Stimulated activated memory B cell treated with anti-CD40 and anti-IgM and Interleukin-4, amounts not matched to agents 10 μg/mL and 1 μg/mL and 100 μg/mL, for 72 hours (primary cell): ENCODE results near the gene EGLN3.

Source experiments
- ATAC-seq: fragments of 150-1000 bp; cut with Tn5 transposase; 2 replicates; pipeline ENCODE4 v1.10.0; 2021
- H3K27ac Mint-ChIP-seq: one replicate; pipeline ENCODE4 v1.8.0; 2022; ENCODE audit warnings: mild to moderate bottlenecking, mixed read lengths
- H3K27me3 Mint-ChIP-seq: one replicate; pipeline ENCODE4 v1.8.0; 2022; ENCODE audit warnings: mixed read lengths
- H3K36me3 Mint-ChIP-seq: one replicate; pipeline ENCODE4 v1.8.0; 2022; ENCODE audit warnings: mixed read lengths
- H3K4me1 Mint-ChIP-seq: one replicate; pipeline ENCODE4 v1.8.0; 2022; ENCODE audit warnings: mixed read lengths
- H3K4me3 Mint-ChIP-seq: one replicate; pipeline ENCODE4 v1.8.0; 2022; ENCODE audit warnings: mild to moderate bottlenecking, moderate library complexity, mixed read lengths
- H3K9me3 Mint-ChIP-seq: one replicate; pipeline ENCODE4 v1.8.0; 2022; ENCODE audit warnings: mixed read lengths

EGLN3 gene

DNA sequence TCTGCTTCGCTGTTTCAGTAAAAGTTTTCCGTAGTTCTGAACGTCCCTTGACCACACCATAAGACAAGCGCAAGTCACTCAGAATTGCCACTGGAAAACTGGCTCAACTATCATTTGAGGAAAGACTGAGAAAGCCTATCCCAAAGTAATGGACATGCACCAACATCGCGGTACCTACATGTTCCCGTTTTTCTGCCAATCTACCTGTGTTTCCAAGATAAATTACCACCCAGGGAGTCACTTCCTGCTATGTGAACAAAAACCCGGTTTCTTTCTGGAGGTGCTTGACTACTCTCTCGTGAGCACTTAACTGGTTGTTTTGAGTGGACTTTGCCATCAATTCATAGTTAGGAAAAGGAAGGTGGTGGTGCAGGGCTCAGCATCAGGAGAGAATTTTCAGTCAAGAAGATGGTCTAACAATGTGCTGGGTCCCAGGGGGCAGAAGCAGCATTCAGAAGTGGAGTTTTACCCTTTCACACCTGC, 1.4 kb downstream of the EGLN3 start:
- Mint-ChIP-seq H3K27me3 (peaks cover 48% of the 10 kb centered on the region), H3K4me3 (no peak overlapping the region), H3K9me3 (peaks cover 3% of the 10 kb centered on the region), H3K4me1 (no peaks in the 10 kb centered on the region), H3K36me3 (no peaks in the 10 kb centered on the region), H3K27ac (no peak overlapping the region)
- ATAC-seq: no peak

DNA sequence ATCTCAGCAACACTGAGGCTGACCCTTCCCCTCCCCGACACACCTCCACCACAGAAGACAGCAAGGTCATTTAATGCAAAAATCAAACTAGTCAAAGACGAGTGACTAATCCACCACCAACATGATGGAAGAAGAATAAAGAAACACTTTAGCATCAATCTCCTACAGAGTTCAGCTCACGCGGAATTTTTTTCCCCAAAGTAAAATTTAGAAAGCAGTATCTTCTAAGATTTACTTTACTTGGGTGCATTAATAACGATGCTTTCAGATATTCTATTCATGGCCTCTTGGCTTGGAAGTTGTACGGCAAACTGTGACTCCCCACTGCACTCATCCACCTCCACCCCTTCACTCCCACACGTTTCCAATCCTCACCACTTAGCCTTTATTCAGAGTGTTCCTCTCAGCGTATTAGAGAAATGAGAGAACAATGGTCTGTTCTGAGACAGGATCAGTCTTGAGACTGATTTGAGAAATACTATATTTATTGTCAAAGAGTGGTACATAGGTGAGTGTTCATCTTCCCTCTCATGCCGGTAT, 1.9 kb downstream of the EGLN3 start:
- H3K4me1 Mint-ChIP-seq: no peaks in the 10 kb centered on the region
- peaks cover 48% of the 10 kb centered on the region for H3K27me3 Mint-ChIP-seq
- ATAC-seq: no peak
- H3K27ac Mint-ChIP-seq: no peak overlapping the region
- no peak overlapping the region for H3K4me3 Mint-ChIP-seq
- no peaks in the 10 kb centered on the region for H3K36me3 Mint-ChIP-seq
- H3K9me3 Mint-ChIP-seq: peaks cover 3% of the 10 kb centered on the region

DNA sequence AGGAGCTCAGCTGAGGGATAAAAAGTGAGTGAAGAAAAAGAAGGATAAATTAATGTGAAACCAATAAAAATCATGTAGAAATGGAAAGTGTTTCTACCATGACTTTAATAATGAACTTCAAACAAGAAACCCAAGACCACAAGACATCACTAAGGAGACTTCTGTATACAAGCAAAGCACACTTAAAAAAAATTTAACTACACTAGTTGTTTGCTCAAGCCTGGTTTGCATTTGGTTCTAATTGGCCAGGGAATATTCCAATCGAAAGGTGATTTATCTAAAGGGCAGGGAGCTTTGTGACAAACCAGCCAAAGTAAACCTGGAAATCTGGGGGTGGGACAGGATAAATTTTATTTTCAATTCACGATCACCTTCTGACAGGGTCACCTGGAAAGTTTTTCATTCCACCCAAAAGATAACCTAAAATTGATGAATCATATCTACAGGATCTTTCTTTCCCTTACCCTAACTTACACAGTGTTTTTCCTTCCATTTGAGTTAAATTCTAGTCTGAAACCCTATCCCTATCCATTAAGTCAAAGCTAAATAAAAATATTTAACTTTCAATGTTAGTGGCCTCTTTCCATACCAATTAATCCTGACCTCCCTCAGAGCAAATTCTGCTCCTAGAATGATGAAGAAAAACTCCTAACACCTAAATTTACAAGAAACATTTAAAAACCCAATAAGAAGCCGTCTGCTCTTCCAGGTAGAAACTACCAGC, 2.6 kb downstream of the EGLN3 start:
- ATAC-seq: no peak
- H3K27me3 Mint-ChIP-seq: peaks cover 48% of the 10 kb centered on the region
- H3K4me3 Mint-ChIP-seq: no peak overlapping the region
- no peak overlapping the region for H3K27ac Mint-ChIP-seq
- no peaks in the 10 kb centered on the region for H3K4me1 Mint-ChIP-seq
- no peaks in the 10 kb centered on the region for H3K36me3 Mint-ChIP-seq
- peaks cover 3% of the 10 kb centered on the region for H3K9me3 Mint-ChIP-seq

DNA sequence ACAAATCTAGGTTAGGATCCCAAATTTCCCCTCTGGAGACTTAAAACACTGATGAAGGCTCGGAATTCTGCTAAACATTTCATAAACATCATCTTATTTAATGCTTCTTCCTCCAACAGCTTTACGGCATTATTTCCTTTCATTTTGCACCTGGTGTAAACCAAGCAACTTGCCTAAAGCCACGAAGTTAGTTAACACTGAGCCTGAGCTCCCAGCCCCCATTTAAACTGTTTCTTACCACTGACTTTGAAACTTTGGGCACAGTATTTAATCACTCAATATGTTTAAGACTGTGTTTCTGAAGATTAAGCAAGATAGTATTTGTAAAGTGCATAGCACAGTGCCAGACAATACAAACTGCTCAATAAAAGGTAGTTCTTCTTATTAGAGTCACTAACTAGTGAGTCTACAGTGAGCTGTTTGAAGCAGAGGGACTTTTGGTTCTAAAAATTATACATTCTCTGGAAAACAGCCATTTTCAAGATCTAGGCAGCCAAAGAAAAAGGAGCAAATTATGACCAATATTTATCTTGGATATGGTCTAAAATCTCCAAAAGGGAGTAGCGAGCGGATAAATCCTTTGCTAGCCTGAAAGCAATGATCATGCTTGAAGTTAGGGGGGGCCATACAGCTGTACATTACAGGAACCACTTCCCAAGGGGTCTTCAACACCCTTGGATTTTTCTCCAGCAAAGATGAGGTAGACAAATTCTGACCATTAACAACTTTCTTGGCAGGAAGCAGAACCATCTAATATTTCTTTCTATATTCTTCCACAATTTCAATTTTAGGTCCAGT, 4.0 kb downstream of the EGLN3 start:
- Mint-ChIP-seq H3K4me3 (no peak overlapping the region), H3K27me3 (peaks cover 37% of the 10 kb centered on the region), H3K4me1 (no peaks in the 10 kb centered on the region), H3K36me3 (no peaks in the 10 kb centered on the region), H3K9me3 (peaks cover 3% of the 10 kb centered on the region), H3K27ac (no peak overlapping the region)
- no peak for ATAC-seq

DNA sequence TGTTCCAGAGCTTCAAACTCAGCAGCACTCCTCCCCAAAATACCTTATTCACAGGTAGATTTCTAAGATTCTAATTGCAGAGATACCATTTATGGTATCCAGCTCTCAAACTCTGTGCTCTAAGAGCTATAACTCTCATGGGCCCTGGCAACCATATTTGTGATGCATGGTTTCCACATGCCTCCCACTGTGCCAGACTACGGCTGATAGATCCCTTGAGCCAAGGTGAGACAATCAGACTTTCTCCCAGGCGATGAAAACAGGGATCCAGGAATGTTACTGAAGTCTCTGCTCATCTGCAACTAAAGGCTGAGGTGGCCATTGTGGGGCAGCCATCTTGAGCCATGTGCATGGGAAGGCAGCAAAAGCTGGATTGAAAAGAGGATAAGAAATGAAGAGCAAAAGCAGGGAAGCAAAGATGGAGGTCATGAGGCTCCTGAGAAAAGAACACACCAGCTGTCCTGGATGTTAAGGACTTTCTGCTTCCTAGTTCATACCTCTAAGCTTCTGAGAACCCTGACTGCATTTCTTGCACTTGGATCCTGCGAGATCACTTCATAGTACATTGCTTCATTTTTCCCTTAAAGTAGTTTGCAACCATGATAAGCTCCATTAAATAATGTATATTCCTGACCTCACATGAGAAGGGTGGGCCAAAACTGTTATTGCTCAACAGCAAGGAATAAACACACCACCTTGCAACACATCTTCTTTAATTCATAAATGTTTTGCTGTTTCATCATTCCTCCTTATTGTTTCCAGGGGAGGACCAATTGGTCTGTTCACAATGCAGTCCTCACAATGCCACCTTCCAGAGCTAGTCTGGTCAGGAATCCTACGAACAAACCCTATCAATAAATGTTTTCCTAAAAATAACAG, 5.4 kb downstream of the EGLN3 start:
- Mint-ChIP-seq H3K27me3 (peaks cover 24% of the 10 kb centered on the region), H3K4me1 (no peaks in the 10 kb centered on the region), H3K9me3 (peaks cover 3% of the 10 kb centered on the region), H3K27ac (no peak overlapping the region), H3K36me3 (no peaks in the 10 kb centered on the region), H3K4me3 (no peak overlapping the region)
- no peak for ATAC-seq

DNA sequence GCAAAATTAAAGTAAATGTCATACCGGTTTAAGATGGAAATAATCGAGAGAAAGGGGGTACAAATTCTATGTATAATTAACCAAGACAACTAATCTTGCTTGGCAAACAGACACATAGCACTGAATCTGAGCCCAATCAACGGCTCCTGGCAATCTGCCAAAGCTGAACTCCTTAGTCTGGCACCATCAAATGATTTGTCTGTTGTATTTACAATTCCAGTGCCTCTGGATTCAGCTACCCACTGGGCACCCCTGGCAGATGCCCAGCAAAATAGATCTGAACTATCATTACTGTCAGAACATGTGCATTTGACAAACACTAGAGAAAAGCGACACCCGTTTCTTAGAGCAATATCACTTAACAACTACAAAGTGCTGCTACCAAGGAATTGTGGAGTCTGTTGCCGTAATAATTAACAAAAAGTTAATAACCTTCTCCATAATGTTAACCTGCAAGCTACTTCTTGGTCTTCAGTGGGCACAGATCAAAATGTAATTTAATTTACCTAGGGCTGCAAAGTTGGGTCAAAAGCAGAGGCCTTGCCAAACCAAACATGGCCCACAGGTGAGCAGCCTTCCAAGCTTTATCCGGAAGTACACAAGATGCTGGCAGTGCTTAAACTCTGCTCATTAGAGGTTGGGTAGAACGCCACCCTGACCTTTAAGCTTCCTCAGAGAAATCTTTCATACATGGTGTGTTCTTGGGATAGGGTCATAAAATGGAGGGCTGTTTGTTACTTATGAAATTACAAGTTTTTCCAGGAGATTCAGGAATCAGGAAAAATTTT, 7.6 kb downstream of the EGLN3 start:
- H3K27ac Mint-ChIP-seq: no peak overlapping the region
- H3K4me1 Mint-ChIP-seq: no peaks in the 10 kb centered on the region

DNA sequence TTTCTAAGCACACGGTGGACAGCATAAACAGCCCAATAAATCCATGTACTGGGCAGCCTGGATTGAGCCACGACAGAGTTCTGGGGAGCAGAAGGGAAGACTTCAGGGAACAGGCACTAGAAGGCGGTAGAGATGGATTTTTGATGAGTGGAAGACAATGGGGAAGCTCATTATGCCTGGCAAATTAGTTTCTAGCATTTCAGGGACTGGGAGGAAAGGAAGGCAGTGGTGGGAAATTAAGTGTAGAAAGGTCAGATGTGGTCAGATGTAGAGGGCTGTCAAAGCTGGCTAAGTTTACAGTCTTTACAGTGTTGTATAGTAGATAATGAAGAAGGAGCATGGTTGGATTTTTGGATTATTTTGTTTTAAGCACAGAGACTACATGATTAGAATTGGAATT, 9.2 kb downstream of the EGLN3 start:
- no peak overlapping the region for H3K4me3 Mint-ChIP-seq
- no peak overlapping the region for H3K27ac Mint-ChIP-seq
- H3K4me1 Mint-ChIP-seq: no peaks in the 10 kb centered on the region
- peaks cover 3% of the 10 kb centered on the region for H3K9me3 Mint-ChIP-seq
- H3K27me3 Mint-ChIP-seq: no peaks in the 10 kb centered on the region
- ATAC-seq: no peak
- H3K36me3 Mint-ChIP-seq: no peaks in the 10 kb centered on the region

More for the DNA sequence above, 7.6 kb downstream of the EGLN3 start:
- peaks cover 3% of the 10 kb centered on the region for H3K9me3 Mint-ChIP-seq
- ATAC-seq: no peak
- peaks cover 2% of the 10 kb centered on the region for H3K27me3 Mint-ChIP-seq
- no peaks in the 10 kb centered on the region for H3K36me3 Mint-ChIP-seq
- H3K4me3 Mint-ChIP-seq: no peak overlapping the region

DNA sequence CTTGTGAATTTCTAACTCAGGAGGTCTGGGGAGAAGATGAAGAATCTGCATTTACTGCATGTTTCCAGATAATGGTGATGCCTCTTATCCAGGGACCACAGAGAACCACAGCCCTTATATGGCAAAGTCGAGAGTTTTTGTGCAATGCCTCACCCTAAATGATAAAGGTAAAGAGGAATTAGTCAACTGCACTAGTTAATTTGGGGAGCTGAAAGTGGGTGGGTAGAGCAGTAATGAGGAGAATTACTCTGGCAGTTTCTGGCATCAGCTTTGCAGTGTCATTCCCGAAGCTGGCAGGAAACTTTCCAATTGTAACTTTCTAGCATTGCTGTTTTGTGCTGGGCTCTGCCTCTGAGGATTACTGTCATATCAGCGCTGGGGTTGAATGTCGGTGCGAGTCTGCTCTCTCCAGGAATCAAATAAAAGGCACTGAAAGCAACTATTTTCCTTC, 10.3 kb downstream of the EGLN3 start:
- no peaks in the 10 kb centered on the region for H3K36me3 Mint-ChIP-seq
- no peaks in the 10 kb centered on the region for H3K4me1 Mint-ChIP-seq

DNA sequence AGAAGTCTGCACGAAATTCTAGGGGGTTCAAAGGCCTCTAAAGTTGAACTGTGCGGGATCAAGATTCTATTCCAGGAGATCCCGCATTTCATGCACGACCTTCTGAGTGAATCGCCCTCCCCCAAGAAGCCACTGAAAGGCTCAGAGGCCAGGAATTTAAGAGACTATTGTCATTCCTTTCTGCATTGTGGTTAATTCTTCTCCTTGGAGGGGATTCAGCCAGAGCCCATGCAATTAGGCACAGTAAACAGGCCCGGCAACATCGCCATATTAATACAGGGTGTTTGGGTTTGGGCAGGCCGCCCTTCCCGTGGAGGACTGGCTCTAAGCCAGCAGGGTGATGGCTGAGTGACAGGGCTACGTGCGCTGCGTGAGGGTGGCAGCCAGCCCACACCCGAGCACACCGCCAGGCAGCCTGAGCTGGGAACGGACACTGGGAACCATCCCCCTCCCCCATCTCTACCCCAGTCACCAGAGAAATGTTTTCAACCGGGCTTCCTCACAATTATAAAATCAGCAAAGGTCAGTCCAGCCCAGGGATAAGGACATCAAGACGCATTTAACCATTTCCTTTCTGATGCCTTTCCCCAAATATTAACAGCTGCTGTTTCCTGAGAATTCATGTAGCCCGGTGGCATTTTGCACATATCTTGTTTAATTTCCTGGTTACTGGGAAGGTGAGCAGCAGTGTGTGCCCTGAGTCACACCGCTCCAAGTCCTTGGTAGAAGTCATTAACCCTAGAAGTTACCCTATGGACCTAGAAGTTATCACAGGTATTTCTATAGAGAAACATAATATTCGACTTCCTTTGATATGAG, 12.5 kb downstream of the EGLN3 start:
- Mint-ChIP-seq H3K4me1 (no peaks in the 10 kb centered on the region), H3K9me3 (peaks cover 3% of the 10 kb centered on the region)
- ATAC-seq: no peak

More for the DNA sequence above, 10.3 kb downstream of the EGLN3 start:
- no peak for ATAC-seq
- no peak overlapping the region for H3K4me3 Mint-ChIP-seq
- H3K9me3 Mint-ChIP-seq: peaks cover 2% of the 10 kb centered on the region
- no peak overlapping the region for H3K27ac Mint-ChIP-seq
- H3K27me3 Mint-ChIP-seq: no peaks in the 10 kb centered on the region

DNA sequence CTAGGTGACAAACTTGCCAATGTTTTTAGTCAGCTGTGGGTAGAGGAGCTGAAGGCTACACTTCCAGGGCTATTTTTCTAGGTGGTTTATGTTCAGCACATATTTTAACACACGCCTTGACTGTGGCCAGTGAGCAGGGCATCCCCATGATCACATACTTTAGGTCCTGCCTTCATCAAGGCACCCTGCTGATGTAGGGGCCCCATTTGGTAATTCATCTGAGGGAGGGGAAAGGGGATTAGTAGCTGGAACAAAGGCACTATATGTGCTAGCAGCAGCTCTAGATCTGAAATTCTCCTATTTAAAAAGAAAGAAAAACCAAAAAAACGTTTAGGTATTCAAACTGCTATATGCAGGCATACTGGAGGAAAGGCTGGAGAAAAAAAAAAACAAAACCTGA, 14.5 kb downstream of the EGLN3 start:
- H3K4me1 Mint-ChIP-seq: no peaks in the 10 kb centered on the region
- peaks cover 3% of the 10 kb centered on the region for H3K9me3 Mint-ChIP-seq
- H3K27me3 Mint-ChIP-seq: no peaks in the 10 kb centered on the region

More for the DNA sequence above, 12.5 kb downstream of the EGLN3 start:
- H3K36me3 Mint-ChIP-seq: no peaks in the 10 kb centered on the region
- H3K27ac Mint-ChIP-seq: no peak overlapping the region
- no peaks in the 10 kb centered on the region for H3K27me3 Mint-ChIP-seq
- H3K4me3 Mint-ChIP-seq: no peak overlapping the region

DNA sequence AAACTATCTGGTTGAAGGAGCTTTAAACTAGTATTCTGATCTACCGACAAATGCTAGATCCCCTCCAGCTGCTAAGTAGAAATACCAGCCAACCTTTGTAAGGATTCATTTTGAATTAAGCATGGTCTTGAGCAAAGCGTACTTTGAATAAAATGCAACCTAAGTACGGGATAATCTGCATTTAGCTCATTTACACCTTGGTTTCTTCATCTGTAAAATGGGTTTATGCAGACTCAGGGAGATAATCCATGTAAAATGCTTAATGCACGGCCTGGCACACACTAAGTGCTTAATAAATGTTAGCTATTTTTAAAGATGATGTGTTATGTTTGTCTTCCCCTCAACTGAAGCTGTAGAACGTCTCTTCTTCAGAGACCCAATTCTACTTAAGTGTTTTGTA, 15.9 kb downstream of the EGLN3 start:
- no peak overlapping the region for H3K27ac Mint-ChIP-seq
- peaks cover 3% of the 10 kb centered on the region for H3K9me3 Mint-ChIP-seq
- no peaks in the 10 kb centered on the region for H3K27me3 Mint-ChIP-seq
- no peak for ATAC-seq
- H3K4me1 Mint-ChIP-seq: no peaks in the 10 kb centered on the region
- no peaks in the 10 kb centered on the region for H3K36me3 Mint-ChIP-seq
- H3K4me3 Mint-ChIP-seq: no peak overlapping the region

More for the DNA sequence above, 14.5 kb downstream of the EGLN3 start:
- Mint-ChIP-seq H3K27ac (no peak overlapping the region), H3K36me3 (no peaks in the 10 kb centered on the region), H3K4me3 (no peak overlapping the region)
- no peak for ATAC-seq

DNA sequence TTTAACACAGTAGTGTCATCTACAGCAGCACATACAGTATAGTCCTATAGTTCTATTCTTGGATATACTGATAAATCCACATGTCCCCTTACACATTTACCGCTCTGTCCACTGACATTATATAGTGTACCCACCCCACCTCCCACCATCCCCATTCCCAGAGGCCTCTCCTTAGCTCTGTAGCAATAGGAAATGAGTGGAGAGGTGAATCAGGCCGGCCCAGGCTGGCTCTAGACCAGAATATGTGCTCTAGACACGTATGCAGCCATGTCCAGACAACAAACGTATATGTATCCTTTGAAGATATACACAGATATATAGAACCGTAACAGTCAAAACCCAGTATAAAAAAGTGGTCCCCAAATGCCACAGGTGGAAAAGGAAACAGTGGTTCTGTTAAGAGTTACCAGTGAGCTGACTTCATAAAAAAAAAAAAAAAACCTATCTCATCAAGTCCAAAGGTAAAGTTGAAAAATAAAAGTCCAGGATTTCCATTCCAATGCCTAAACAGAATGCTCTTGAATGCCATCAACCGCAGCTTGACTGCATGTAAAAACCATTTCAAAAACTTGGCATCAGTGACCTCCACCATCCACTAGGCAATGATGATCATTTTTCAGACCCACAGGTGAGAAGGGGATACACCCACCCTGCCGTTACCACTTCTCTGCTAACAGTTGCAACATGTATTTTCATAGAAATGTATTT, 16.7 kb downstream of the EGLN3 start:
- ATAC-seq: no peak
- no peaks in the 10 kb centered on the region for H3K4me1 Mint-ChIP-seq
- H3K27ac Mint-ChIP-seq: no peak overlapping the region
- peaks cover 6% of the 10 kb centered on the region for H3K9me3 Mint-ChIP-seq
- H3K4me3 Mint-ChIP-seq: no peak overlapping the region
- H3K27me3 Mint-ChIP-seq: no peaks in the 10 kb centered on the region
- H3K36me3 Mint-ChIP-seq: no peaks in the 10 kb centered on the region

DNA sequence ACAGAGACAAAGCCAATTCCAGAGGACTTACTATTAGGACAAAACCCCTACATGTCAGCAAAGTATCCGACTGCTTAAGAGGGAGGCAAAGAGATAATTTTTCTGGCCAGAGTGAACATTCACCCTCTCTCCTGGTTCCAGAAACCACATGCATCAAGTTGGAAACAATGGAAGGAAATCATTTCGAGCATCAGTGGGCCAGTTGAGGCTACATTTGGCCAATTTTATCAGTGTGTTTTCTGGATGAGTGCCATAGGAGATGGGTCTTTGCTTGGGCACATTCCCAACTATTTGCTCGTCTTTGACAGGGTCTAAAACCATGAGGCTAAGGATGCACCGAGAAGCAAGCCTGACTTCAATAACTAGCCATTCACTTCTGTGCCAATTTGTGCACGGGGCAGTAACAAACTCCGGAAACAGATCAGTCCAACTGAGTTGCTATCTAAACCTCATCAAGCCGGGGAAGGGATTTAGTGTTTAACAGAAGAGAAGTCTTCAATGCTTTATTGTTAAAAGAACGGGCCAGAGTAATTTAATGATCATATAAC, 17.4 kb downstream of the EGLN3 start:
- H3K27ac Mint-ChIP-seq: no peak overlapping the region
- H3K4me1 Mint-ChIP-seq: no peaks in the 10 kb centered on the region
- no peaks in the 10 kb centered on the region for H3K27me3 Mint-ChIP-seq
- no peak overlapping the region for H3K4me3 Mint-ChIP-seq
- no peak for ATAC-seq
- peaks cover 8% of the 10 kb centered on the region for H3K9me3 Mint-ChIP-seq
- H3K36me3 Mint-ChIP-seq: no peaks in the 10 kb centered on the region
